Nephron (organoid): ENCODE data around the gene IFIT3.

Source experiments
- H3K27ac Mint-ChIP-seq, 3 experiments: 2 replicates each; pipeline ENCODE4 v1.8.0; 2020; ENCODE audit warnings: mixed read lengths in 3 of 3, mild to moderate bottlenecking in 2 of 3, moderate library complexity in 1 of 3
- H3K27me3 Mint-ChIP-seq: 2 replicates; pipeline ENCODE4 v1.8.0; 2021; ENCODE audit warnings: low read depth, mild to moderate bottlenecking, moderate library complexity, mixed read lengths
- H3K36me3 Mint-ChIP-seq: 2 replicates; pipeline ENCODE4 v1.8.0; 2020; ENCODE audit warnings: low read depth, mixed read lengths
- H3K4me1 Mint-ChIP-seq: 2 replicates; pipeline ENCODE4 v1.8.0; 2020; ENCODE audit warnings: mixed read lengths
- H3K4me3 Mint-ChIP-seq, 3 experiments: 2 replicates each; pipeline ENCODE4 v1.8.0; 2020; ENCODE audit warnings: mild to moderate bottlenecking in 3 of 3, mixed read lengths in 3 of 3, moderate library complexity in 2 of 3
- H3K9me3 Mint-ChIP-seq: 2 replicates; pipeline ENCODE4 v1.8.0; 2020; ENCODE audit warnings: mixed read lengths
- TF ChIP-seq, protein P1 (sequence below), 3 experiments: fragments of 200-600 bp; sonication (generic); IDR thresholded peaks; one replicate each; pipeline ENCODE4 v1.5.0; 2021; ENCODE audit warnings: antibody characterized with exemption in 3 of 3; ENCODE audit not compliant: unreplicated experiment in 3 of 3

Gene IFIT3, protein sequence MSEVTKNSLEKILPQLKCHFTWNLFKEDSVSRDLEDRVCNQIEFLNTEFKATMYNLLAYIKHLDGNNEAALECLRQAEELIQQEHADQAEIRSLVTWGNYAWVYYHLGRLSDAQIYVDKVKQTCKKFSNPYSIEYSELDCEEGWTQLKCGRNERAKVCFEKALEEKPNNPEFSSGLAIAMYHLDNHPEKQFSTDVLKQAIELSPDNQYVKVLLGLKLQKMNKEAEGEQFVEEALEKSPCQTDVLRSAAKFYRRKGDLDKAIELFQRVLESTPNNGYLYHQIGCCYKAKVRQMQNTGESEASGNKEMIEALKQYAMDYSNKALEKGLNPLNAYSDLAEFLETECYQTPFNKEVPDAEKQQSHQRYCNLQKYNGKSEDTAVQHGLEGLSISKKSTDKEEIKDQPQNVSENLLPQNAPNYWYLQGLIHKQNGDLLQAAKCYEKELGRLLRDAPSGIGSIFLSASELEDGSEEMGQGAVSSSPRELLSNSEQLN

DNA sequence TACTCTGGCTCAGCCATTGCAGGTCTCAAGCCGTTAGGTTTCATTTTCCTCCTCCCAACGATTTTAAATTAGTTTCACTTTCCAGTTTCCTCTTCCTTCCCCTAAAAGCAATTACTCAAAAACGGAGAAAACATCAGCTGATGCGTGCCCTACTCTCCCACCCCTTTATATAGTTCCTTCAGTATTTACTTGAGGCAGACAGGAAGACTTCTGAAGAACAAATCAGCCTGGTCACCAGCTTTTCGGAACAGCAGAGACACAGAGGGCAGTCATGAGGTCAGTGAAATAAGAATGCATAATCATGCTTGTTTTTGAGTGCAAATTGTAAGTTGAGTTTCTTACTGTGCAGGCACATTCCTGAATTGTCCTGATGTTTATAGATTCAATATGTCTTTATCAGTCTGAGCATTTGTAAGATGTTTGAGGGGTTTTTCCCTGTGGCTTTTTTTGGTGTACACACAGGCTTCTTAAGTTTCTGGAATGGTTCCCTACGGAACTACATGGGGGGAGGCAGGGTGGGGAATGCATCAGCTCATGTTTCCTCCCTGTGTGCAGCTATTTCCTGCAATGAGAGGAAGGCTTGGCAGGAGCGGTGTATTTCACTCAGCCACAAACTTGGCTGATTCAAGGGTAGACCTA is at the start of gene IFIT3:
IFIT3 (plus strand) TSS at position 195 of the 639 bp plus-strand sequence; CDS start at position 272, 77 bp downstream.
- TF ChIP-seq, protein P1, sequence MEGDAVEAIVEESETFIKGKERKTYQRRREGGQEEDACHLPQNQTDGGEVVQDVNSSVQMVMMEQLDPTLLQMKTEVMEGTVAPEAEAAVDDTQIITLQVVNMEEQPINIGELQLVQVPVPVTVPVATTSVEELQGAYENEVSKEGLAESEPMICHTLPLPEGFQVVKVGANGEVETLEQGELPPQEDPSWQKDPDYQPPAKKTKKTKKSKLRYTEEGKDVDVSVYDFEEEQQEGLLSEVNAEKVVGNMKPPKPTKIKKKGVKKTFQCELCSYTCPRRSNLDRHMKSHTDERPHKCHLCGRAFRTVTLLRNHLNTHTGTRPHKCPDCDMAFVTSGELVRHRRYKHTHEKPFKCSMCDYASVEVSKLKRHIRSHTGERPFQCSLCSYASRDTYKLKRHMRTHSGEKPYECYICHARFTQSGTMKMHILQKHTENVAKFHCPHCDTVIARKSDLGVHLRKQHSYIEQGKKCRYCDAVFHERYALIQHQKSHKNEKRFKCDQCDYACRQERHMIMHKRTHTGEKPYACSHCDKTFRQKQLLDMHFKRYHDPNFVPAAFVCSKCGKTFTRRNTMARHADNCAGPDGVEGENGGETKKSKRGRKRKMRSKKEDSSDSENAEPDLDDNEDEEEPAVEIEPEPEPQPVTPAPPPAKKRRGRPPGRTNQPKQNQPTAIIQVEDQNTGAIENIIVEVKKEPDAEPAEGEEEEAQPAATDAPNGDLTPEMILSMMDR (IDR thresholded peaks at IDR 0.05; ENCODE audit: unreplicated experiment in 3 of 3), result no peak
- H3K9me3 Mint-ChIP-seq, result peaks cover 14% of the 10 kb centered on the region
- peak within 1 kb of the TSS; percentile 81 to 86 (median 85) for H3K4me3 Mint-ChIP-seq
- peaks cover 3% of the 10 kb centered on the region for H3K36me3 Mint-ChIP-seq
- peaks cover 46% of the 10 kb centered on the region for H3K4me1 Mint-ChIP-seq
- no peaks in the 10 kb centered on the region for H3K27me3 Mint-ChIP-seq
- peak within 1 kb of the TSS; percentile 98 for H3K27ac Mint-ChIP-seq

DNA sequence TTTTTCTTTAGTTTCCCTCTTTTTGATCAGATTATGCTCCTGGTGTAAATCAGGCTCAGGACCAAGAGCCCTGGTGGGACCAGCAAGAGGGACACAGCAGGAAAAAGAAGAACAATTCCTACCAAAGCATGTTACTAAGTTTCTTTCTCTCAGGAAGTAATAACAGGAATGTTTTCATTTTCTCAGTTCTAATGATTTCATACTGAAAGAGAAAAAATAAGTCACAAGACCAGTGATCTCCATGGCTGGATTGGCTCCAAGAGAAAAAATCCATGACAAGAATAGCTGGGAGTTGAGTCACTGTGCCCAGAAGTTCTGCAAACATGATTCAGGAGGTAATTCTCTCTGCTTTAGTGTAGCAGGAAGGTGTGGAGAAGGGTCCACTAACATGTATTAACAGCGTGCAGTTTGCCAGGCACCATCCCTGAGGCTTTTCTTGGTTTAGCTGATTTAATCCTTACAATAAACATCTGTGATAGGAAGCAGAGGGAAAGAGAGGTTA is 49.7 kb upstream of the IFIT3 start:
- TF ChIP-seq, protein P1 (IDR thresholded peaks at IDR 0.05; ENCODE audit: unreplicated experiment in 3 of 3), result no peak
- Mint-ChIP-seq H3K4me1 (peaks cover 53% of the 10 kb centered on the region), H3K36me3 (no peaks in the 10 kb centered on the region), H3K27ac (peak overlapping the region; percentile 79 to 95 (median 89)), H3K4me3 (no peak overlapping the region), H3K27me3 (no peaks in the 10 kb centered on the region), H3K9me3 (no peaks in the 10 kb centered on the region)

DNA sequence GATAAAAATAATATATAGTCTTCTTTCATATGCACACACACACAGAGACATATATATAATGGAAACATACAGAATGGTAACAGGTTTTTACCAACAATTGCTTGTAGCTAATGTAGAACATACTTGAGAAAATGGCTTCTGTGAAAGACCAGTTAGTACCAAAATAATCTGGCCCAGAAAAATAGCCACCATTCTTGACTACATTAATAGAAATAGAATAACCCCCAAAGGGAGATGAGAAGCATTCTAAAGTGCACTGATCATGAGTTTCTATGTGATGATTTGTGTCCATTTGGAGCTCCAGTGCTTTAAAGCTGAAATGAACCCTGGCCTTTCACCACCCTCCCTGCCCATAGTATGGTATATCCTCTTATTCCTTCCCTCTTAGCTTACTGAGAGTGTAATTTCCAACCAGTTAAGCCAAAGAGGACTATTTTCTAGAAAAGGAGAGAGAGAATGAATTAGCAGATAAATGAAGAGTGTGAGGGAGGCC is 48.9 kb upstream of the IFIT3 start:
- Mint-ChIP-seq H3K36me3 (no peaks in the 10 kb centered on the region), H3K4me1 (peaks cover 61% of the 10 kb centered on the region), H3K4me3 (no peak overlapping the region), H3K27ac (peak overlapping the region; percentile 53 to 87 (median 67)), H3K9me3 (no peaks in the 10 kb centered on the region), H3K27me3 (no peaks in the 10 kb centered on the region)
- TF ChIP-seq, protein P1 (IDR thresholded peaks at IDR 0.05; ENCODE audit: unreplicated experiment in 3 of 3), result no peak

DNA sequence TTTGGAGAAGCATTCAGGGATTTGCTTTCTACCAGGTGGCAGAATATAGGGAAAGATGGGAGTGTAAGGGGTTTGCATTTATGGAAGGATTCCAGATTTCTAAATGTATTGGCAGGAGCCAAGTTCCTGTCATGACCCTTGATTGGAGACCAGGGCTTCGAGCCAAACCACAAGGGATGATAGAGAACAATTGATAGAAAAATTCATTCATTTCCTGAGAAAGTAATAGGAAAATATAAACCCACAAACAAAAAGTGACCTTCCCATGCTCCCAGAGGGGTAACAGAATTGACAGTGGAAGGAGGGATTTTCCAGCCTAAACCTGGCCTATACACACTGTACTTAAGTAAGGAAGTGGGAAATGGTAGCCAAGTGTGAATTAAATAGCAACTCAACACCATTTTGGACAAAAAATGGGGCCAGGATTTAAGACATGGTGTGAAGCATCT is 48.4 kb upstream of the IFIT3 start:
- Mint-ChIP-seq H3K9me3 (no peaks in the 10 kb centered on the region), H3K36me3 (no peaks in the 10 kb centered on the region), H3K27me3 (no peaks in the 10 kb centered on the region), H3K27ac (peak overlapping the region; percentile 53 to 87 (median 67)), H3K4me1 (peaks cover 63% of the 10 kb centered on the region), H3K4me3 (no peak overlapping the region)
- TF ChIP-seq, protein P1 (IDR thresholded peaks at IDR 0.05; ENCODE audit: unreplicated experiment in 3 of 3), result no peak

DNA sequence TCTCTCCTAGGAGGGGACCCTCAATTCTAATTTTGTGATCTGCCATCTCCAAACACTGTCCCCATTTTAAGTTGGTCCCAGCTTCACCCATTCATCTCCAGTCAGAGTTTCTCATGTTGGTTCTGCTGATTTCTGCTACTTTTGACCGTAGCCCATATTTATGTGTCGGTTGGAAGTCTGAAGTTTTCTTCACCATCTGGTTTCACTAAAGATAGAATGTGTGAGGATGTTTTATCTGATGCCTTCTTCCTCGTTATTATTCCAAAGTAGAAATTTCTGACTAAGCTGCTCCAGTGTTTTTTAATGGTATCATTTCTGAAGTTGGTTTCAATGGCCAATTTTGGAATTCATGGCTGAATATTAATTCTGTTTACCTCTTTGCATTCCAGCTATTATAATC is 47.3 kb upstream of the IFIT3 start:
- peak overlapping the region; percentile 43 to 77 (median 67) for H3K27ac Mint-ChIP-seq
- no peaks in the 10 kb centered on the region for H3K9me3 Mint-ChIP-seq
- H3K4me1 Mint-ChIP-seq, result peaks cover 64% of the 10 kb centered on the region
- TF ChIP-seq, protein P1 (IDR thresholded peaks at IDR 0.05; ENCODE audit: unreplicated experiment in 3 of 3), result no peak
- no peak overlapping the region for H3K4me3 Mint-ChIP-seq
- no peaks in the 10 kb centered on the region for H3K36me3 Mint-ChIP-seq
- no peaks in the 10 kb centered on the region for H3K27me3 Mint-ChIP-seq
